ENCODE data around the gene SGMS2.

The SGMS2 gene

DNA sequence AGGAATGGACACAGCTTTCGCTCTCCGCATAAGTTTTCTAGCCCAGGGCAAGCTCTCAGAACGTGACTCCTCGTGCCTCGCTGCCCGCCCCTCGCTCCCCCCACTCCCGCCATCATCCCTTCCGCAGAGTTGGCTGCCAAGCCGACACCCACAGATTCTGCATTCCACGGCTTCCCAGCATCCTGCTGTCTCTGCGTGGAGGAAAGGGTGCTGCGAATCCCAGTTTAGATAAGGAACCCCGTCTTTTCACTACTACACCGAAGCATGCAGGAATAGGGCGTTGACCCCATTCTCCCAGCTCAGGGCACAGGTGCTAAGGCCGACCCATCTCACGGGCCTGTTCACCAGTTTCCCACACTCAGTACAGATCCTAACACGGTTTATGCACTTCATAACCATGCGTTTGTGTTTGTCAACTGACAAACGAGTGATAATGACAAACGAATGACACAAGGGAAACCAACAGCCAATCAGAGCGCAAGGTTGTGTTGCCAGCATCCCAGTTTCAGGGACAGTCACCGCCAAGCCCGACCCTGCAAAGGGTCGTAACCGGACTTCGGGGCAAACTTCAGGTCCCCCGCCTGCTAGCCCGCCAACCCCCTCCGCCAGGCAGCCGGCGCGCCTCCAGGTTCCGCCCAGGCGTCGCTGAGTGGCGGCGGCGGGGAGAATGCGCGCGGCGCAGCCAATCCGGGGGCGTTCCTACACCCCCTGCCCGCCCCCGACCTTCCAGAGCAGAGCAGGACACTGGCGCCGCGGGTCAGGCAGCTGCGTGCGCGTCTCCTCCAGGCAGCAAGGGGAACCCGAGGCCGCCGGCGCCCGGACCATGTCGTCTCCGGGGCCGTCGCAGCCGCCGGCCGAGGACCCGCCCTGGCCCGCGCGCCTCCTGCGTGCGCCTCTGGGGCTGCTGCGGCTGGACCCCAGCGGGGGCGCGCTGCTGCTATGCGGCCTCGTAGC, 106.4 kb downstream of the SGMS2 start, which contains the start of gene CYP2U1:
CYP2U1 (plus strand) TSS at position 729 of the 954 bp plus-strand sequence; CDS start at position 824, 95 bp downstream.
- H3K4me1 ChIP-seq (ENCODE audit: low read length): peaks cover 11% of the 10 kb centered on the region; the same call in 1 of the 2 replicates
- H3F3A ChIP-seq (ENCODE audit: insufficient read depth, low read length): peaks cover 8% of the 10 kb centered on the region
- no peaks in the 10 kb centered on the region for H3K9me3 ChIP-seq (replicated peaks; ENCODE audit: insufficient read depth, low read length)
- H3K79me2 ChIP-seq (ENCODE audit: low read length): peaks cover 13% of the 10 kb centered on the region
- H3K27ac ChIP-seq (ENCODE audit: low read length): peak within 1 kb of the TSS; percentile 50
- no peaks in the 10 kb centered on the region for H3K36me3 ChIP-seq (replicated peaks; ENCODE audit: insufficient read depth, low read length)
- H3K27me3 ChIP-seq (replicated peaks; ENCODE audit: insufficient read depth, low read length): no peaks in the 10 kb centered on the region
- no peaks in the 10 kb centered on the region for H4K20me1 ChIP-seq (ENCODE audit: insufficient read depth, low read length)
- H3K9me2 ChIP-seq (replicated peaks; ENCODE audit: insufficient read depth, low read length): no peaks in the 10 kb centered on the region
- H3K4me3 ChIP-seq (ENCODE audit: low read length): peak within 1 kb of the TSS; percentile 81
- TF ChIP-seq, protein P1, sequence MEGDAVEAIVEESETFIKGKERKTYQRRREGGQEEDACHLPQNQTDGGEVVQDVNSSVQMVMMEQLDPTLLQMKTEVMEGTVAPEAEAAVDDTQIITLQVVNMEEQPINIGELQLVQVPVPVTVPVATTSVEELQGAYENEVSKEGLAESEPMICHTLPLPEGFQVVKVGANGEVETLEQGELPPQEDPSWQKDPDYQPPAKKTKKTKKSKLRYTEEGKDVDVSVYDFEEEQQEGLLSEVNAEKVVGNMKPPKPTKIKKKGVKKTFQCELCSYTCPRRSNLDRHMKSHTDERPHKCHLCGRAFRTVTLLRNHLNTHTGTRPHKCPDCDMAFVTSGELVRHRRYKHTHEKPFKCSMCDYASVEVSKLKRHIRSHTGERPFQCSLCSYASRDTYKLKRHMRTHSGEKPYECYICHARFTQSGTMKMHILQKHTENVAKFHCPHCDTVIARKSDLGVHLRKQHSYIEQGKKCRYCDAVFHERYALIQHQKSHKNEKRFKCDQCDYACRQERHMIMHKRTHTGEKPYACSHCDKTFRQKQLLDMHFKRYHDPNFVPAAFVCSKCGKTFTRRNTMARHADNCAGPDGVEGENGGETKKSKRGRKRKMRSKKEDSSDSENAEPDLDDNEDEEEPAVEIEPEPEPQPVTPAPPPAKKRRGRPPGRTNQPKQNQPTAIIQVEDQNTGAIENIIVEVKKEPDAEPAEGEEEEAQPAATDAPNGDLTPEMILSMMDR (IDR thresholded peaks at IDR 0.05; ENCODE audit: low read length): no peak
- TF ChIP-seq EZH2 (optimal IDR thresholded peaks at IDR 0.05; ENCODE audit: low read depth, low read length) (no peak), EZH2phosphoT487 (IDR thresholded peaks at IDR 0.05; ENCODE audit: low read length) (no peak)
- H3K9ac ChIP-seq (ENCODE audit: low read length): peak within 1 kb of the TSS; percentile 69
- peak within 1 kb of the TSS; percentile 93 for H2AFZ ChIP-seq (ENCODE audit: low read length)
- DNase-seq: peak; percentile 87
- H3K4me2 ChIP-seq (ENCODE audit: low read depth, low read length): peak within 1 kb of the TSS; percentile 97

DNA sequence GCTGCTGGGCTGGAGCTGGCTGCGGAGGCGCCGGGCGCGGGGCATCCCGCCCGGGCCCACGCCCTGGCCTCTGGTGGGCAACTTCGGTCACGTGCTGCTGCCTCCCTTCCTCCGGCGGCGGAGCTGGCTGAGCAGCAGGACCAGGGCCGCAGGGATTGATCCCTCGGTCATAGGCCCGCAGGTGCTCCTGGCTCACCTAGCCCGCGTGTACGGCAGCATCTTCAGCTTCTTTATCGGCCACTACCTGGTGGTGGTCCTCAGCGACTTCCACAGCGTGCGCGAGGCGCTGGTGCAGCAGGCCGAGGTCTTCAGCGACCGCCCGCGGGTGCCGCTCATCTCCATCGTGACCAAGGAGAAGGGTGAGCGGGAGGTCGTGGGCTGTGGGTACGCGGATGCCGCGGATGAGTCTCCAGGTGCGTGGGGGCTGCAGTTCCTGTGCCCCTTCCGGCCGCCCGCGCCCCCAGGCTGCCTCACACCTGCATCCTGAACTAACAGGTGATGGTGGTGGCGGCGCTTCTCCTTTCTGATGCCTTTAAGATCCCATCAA, 107.1 kb downstream of the SGMS2 start:
- peak overlapping the region; percentile 93 for H2AFZ ChIP-seq (ENCODE audit: low read length)
- H3K4me1 ChIP-seq (ENCODE audit: low read length): peaks cover 13% of the 10 kb centered on the region; the same call in 1 of the 2 replicates
- TF ChIP-seq EZH2 (optimal IDR thresholded peaks at IDR 0.05; ENCODE audit: low read depth, low read length) (no peak), EZH2phosphoT487 (IDR thresholded peaks at IDR 0.05; ENCODE audit: low read length) (no peak)
- TF ChIP-seq, protein P1 (IDR thresholded peaks at IDR 0.05; ENCODE audit: low read length): no peak
- H3K9me2 ChIP-seq (replicated peaks; ENCODE audit: insufficient read depth, low read length): no peaks in the 10 kb centered on the region
- H3F3A ChIP-seq (ENCODE audit: insufficient read depth, low read length): peaks cover 8% of the 10 kb centered on the region
- peak overlapping the region; percentile 81 for H3K4me3 ChIP-seq (ENCODE audit: low read length)
- no peaks in the 10 kb centered on the region for H3K27me3 ChIP-seq (replicated peaks; ENCODE audit: insufficient read depth, low read length)
- H3K4me2 ChIP-seq (ENCODE audit: low read depth, low read length): peak overlapping the region; percentile 97
- H3K36me3 ChIP-seq (replicated peaks; ENCODE audit: insufficient read depth, low read length): no peaks in the 10 kb centered on the region
- peak overlapping the region; percentile 21; the same call in 1 of the 2 replicates for H3K27ac ChIP-seq (ENCODE audit: low read length)
- peaks cover 13% of the 10 kb centered on the region for H3K79me2 ChIP-seq (ENCODE audit: low read length)
- no peaks in the 10 kb centered on the region for H4K20me1 ChIP-seq (ENCODE audit: insufficient read depth, low read length)
- H3K9me3 ChIP-seq (replicated peaks; ENCODE audit: insufficient read depth, low read length): no peaks in the 10 kb centered on the region
- H3K9ac ChIP-seq (ENCODE audit: low read length): peak overlapping the region; percentile 69
- peak; percentile 21 for DNase-seq

DNA sequence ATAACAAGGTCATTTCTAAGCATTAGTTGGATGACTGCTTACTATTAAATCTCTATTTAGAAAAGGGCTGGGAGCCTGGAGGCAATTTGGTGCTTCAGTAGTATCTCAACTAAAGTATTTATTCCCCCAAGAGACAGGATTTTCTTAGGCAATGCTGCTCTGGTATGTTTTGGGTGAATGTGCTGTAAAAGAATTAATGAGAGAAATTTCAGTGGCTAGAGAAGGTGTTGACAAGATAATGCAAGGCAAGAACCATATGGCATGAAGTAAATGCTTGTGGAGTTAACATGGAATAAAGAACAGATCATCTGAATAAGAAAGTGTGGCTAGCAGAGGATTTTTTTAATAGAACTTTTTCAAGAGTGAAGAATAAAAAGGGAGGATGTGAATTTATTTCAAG, 110.5 kb downstream of the SGMS2 start:
- no peaks in the 10 kb centered on the region for H3K9me3 ChIP-seq (replicated peaks; ENCODE audit: insufficient read depth, low read length)

More for the DNA sequence above, 110.5 kb downstream of the SGMS2 start:
- Histone ChIP-seq H2AFZ (ENCODE audit: low read length) (no peak overlapping the region), H3K4me2 (ENCODE audit: low read depth, low read length) (no peak overlapping the region), H3K36me3 (replicated peaks; ENCODE audit: insufficient read depth, low read length) (no peaks in the 10 kb centered on the region), H4K20me1 (ENCODE audit: insufficient read depth, low read length) (no peaks in the 10 kb centered on the region), H3K27me3 (replicated peaks; ENCODE audit: insufficient read depth, low read length) (no peaks in the 10 kb centered on the region), H3K4me3 (ENCODE audit: low read length) (no peak overlapping the region), H3K9me2 (replicated peaks; ENCODE audit: insufficient read depth, low read length) (no peaks in the 10 kb centered on the region), H3K79me2 (ENCODE audit: low read length) (peaks cover 13% of the 10 kb centered on the region), H3F3A (ENCODE audit: insufficient read depth, low read length) (peaks cover 8% of the 10 kb centered on the region), H3K27ac (ENCODE audit: low read length) (no peak overlapping the region), H3K4me1 (ENCODE audit: low read length) (peaks cover 19% of the 10 kb centered on the region), H3K9ac (ENCODE audit: low read length) (no peak overlapping the region)
- TF ChIP-seq EZH2 (optimal IDR thresholded peaks at IDR 0.05; ENCODE audit: low read depth, low read length) (no peak), EZH2phosphoT487 (IDR thresholded peaks at IDR 0.05; ENCODE audit: low read length) (no peak)
- TF ChIP-seq, protein P1 (IDR thresholded peaks at IDR 0.05; ENCODE audit: low read length): no peak
- DNase-seq: no peak
